Measurements from ENCODE around the gene NECAB2.

DNA sequence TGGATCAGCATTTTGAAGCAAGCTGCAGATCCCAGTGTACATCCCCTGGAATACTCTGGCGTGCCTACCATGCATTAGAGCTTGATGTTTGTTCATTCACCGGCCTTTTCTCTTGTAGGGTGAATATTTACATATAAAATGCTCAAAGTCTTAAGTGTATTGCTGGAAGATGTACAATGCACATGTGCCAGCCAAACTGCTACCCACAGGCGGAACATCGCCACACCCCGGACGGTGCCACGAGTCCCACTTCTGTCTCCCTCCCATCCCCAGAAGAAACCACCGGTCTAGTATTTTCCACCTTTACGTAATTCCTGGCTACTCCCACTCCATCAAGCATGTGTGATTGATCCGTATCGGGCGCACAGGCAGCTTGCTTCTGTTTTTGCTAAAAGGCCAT, 70.4 kb downstream of the NECAB2 start:
- no peak for TF ChIP-seq POLR2A (IDR thresholded peaks at IDR 0.05)
- TF ChIP-seq, protein P1, sequence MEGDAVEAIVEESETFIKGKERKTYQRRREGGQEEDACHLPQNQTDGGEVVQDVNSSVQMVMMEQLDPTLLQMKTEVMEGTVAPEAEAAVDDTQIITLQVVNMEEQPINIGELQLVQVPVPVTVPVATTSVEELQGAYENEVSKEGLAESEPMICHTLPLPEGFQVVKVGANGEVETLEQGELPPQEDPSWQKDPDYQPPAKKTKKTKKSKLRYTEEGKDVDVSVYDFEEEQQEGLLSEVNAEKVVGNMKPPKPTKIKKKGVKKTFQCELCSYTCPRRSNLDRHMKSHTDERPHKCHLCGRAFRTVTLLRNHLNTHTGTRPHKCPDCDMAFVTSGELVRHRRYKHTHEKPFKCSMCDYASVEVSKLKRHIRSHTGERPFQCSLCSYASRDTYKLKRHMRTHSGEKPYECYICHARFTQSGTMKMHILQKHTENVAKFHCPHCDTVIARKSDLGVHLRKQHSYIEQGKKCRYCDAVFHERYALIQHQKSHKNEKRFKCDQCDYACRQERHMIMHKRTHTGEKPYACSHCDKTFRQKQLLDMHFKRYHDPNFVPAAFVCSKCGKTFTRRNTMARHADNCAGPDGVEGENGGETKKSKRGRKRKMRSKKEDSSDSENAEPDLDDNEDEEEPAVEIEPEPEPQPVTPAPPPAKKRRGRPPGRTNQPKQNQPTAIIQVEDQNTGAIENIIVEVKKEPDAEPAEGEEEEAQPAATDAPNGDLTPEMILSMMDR (IDR thresholded peaks at IDR 0.05), result no peak
- TF ChIP-seq EP300 (IDR thresholded peaks at IDR 0.05), result no peak

All from tibial nerve (tissue), 4 donors.